Measurements from ENCODE around the gene SLC44A3. TPM values are rescaled to one million over a fixed set of nuclear protein-coding genes. Genes with fewer than 3 reads are reported as not detected.
A peak's percentile ranks its signal among the peaks of the same experiment; 100 is the strongest.

The SLC44A3 gene
- 10 to 100 TPM in 3 of 4 donors, 1 to 10 TPM in 1; 9.5 to 90.3 (median 19.5) TPM for polyA plus RNA-seq
- long read RNA-seq, donor 1, result 0 reads
- long read RNA-seq, donor 2, partial matches to known transcripts, result 0 of 3 reads
- long read RNA-seq, donor 2, other reads (novel, unspliced or antisense), result 0 of 3 reads
- long read RNA-seq, donor 3, partial matches to known transcripts, result 0 of 3 reads
- long read RNA-seq, donor 3, other reads (novel, unspliced or antisense), result 0 of 3 reads
- long read RNA-seq, donor 4, result 0 reads
- long read RNA-seq, donor 5, result 0 reads
- long read RNA-seq, donor 6, partial matches to known transcripts, result 5 of 8 reads
- long read RNA-seq, donor 6, other reads (novel, unspliced or antisense), result 0 of 8 reads
- long read RNA-seq, donor 7, result 0 reads
- long read RNA-seq, donor 8, result 0 reads
- long read RNA-seq, donor 9, result 0 reads
- long read RNA-seq, donor 10, transcript SLC44A3-201 (15 exons, 2,388 nt), result major isoform, 7 of 245 reads
- long read RNA-seq, donor 10, partial matches to known transcripts, result 88 of 245 reads
- long read RNA-seq, donor 10, other reads (novel, unspliced or antisense), result 146 of 245 reads

DNA sequence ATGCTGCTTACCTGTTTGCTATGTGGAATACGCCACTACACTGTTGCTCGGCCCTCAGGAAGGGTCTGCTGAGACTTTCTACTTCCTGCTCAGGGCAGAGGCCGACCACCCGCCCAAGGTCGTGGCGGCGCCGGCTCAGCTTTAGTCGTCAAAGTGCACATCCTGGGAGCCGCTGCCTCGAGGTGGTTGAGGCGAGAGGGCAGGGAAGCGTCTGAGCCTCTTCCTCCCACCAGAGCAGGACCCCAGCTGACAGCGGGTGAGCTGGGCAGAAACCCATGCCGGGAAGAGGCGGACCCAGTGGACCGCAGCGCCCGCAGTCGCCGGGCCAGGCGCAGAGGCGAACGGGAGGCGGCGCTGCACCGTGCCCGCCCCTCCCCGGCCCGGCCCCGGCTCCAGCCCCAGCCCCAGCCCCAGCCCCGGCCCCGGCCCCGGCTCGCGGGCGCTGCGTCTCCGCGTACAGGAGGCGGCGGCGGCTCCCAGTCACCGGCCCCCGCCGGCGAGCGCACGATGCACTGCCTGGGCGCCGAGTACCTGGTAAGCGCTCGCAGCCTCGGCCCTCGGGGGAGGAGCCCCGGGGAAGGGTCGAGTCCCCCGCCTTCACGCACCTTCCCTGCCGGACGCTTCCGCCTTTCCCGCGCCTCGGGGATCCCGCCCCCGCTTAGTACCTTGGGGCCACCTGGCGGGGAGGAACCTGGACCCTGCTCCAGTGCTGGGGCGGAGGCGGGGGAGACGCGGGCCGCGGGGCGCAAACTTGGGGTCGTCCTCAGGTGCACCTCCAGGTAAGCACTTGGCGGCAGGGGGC, at the start of gene SLC44A3:
TSS of gene SLC44A3 (plus strand) at position 413 of the 802 bp plus-strand sequence. CDS start at position 508, 95 bp downstream.
- Histone ChIP-seq H3K27me3 (ENCODE audit: control insufficient read depth in 3 of 3, insufficient read depth in 3 of 3, low read length in 3 of 3) (no peaks in the 10 kb centered on the region), H3K4me3 (ENCODE audit: low read depth in 1 of 3, low read length in 3 of 3) (peak within 1 kb of the TSS; percentile 21 to 91 (median 77)), H3K36me3 (ENCODE audit: control insufficient read depth in 3 of 3, insufficient read depth in 2 of 3, low read depth in 1 of 3, low read length in 3 of 3) (peaks cover 0 to 8% (median 0%) of the 10 kb centered on the region in 3 donors), H3K4me1 (ENCODE audit: control insufficient read depth in 3 of 3, insufficient read depth in 2 of 3, low read depth in 1 of 3, low read length in 2 of 3) (peaks cover 0 to 15% (median 4%) of the 10 kb centered on the region in 3 donors), H3K27ac (ENCODE audit: low read depth in 1 of 3, low read length in 2 of 3) (peak within 1 kb of the TSS; percentile 93 to 95 (median 94)), H3K9me3 (ENCODE audit: control insufficient read depth in 2 of 2, insufficient read depth in 1 of 2, low read depth in 1 of 2, low read length in 1 of 2) (peaks cover 0 to 3% of the 10 kb centered on the region in 2 donors)
- FAIRE-seq (no peak), DNase-seq (peak; percentile 77 to 88)
- 1 to 2% (median 1%) methylated on average over 56 to 77 of the region's 77 CpGs for WGBS, 3 donors

GRCh38 chr1:94772230-94772641, 47.9 kb upstream of the SLC44A3 start:
- Histone ChIP-seq H3K4me1 (ENCODE audit: control insufficient read depth in 3 of 3, insufficient read depth in 2 of 3, low read depth in 1 of 3, low read length in 2 of 3) (peaks cover 0 to 10% (median 0%) of the 10 kb centered on the region in 3 donors), H3K27me3 (ENCODE audit: control insufficient read depth in 3 of 3, insufficient read depth in 3 of 3, low read length in 3 of 3) (no peaks in the 10 kb centered on the region), H3K36me3 (ENCODE audit: control insufficient read depth in 3 of 3, insufficient read depth in 2 of 3, low read depth in 1 of 3, low read length in 3 of 3) (peaks cover 0 to 19% (median 0%) of the 10 kb centered on the region in 3 donors), H3K9me3 (ENCODE audit: control insufficient read depth in 2 of 2, insufficient read depth in 1 of 2, low read depth in 1 of 2, low read length in 1 of 2) (peaks cover 0 to 8% of the 10 kb centered on the region in 2 donors), H3K27ac (ENCODE audit: low read depth in 1 of 3, low read length in 2 of 3) (no peak overlapping the region), H3K4me3 (ENCODE audit: low read depth in 1 of 3, low read length in 3 of 3) (no peak overlapping the region)
- no peak for DNase-seq
- WGBS, 3 donors, result 77 to 92% (median 91%) methylated on average over 5 of the region's 5 CpGs
- FAIRE-seq, result no peak

- H3K36me3 ChIP-seq (ENCODE audit: control insufficient read depth in 3 of 3, insufficient read depth in 2 of 3, low read depth in 1 of 3, low read length in 3 of 3), result peaks cover 0 to 19% (median 0%) of the 10 kb centered on the region in 3 donors
- no peak overlapping the region for H3K4me3 ChIP-seq (ENCODE audit: low read depth in 1 of 3, low read length in 3 of 3)
- 66 to 88% (median 81%) methylated on average over 3 of the region's 3 CpGs for whole genome bisulfite sequencing, 3 donors
- FAIRE-seq, result no peak
- peak overlapping the region in 1 of 3 donors; percentile 7 for H3K27ac ChIP-seq (ENCODE audit: low read depth in 1 of 3, low read length in 2 of 3)
- peaks cover 0 to 10% (median 0%) of the 10 kb centered on the region in 3 donors for H3K4me1 ChIP-seq (ENCODE audit: control insufficient read depth in 3 of 3, insufficient read depth in 2 of 3, low read depth in 1 of 3, low read length in 2 of 3)
- peaks cover 0 to 8% of the 10 kb centered on the region in 2 donors for H3K9me3 ChIP-seq (ENCODE audit: control insufficient read depth in 2 of 2, insufficient read depth in 1 of 2, low read depth in 1 of 2, low read length in 1 of 2)
- DNase-seq, result no peak
- no peaks in the 10 kb centered on the region for H3K27me3 ChIP-seq (ENCODE audit: control insufficient read depth in 3 of 3, insufficient read depth in 3 of 3, low read length in 3 of 3)
Observed at GRCh38 chr1:94772845-94773244, 47.3 kb upstream of the SLC44A3 start.

DNA sequence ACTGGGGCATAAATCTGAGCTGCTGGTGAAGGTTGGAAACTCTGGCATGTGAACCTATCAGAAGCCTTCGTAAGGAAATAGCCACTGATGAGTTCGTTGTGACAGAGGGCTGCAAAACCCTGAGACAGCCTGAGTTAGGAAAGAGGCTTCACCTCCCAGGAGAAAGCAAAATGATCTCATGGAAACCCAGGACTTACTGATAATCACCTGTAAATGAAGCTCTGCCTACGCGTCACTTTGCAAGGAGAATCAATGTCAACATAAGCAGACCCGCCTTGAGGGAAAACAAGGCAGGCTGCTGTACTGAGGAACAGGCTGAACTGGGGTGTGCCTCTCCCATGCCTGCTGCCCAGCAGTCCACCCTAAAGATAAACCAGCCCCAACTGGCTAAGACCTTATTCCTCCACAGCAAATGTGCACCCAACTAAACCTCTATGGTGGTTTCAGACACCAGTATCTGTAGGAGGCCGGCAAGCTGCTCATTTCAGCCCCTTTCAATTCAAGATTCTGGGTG, 46.8 kb upstream of the SLC44A3 start:
- Histone ChIP-seq H3K4me3 (ENCODE audit: low read depth in 1 of 3, low read length in 3 of 3) (no peak overlapping the region), H3K36me3 (ENCODE audit: control insufficient read depth in 3 of 3, insufficient read depth in 2 of 3, low read depth in 1 of 3, low read length in 3 of 3) (peaks cover 0 to 19% (median 0%) of the 10 kb centered on the region in 3 donors), H3K27me3 (ENCODE audit: control insufficient read depth in 3 of 3, insufficient read depth in 3 of 3, low read length in 3 of 3) (no peaks in the 10 kb centered on the region), H3K9me3 (ENCODE audit: control insufficient read depth in 2 of 2, insufficient read depth in 1 of 2, low read depth in 1 of 2, low read length in 1 of 2) (peaks cover 0 to 8% of the 10 kb centered on the region in 2 donors), H3K27ac (ENCODE audit: low read depth in 1 of 3, low read length in 2 of 3) (peak overlapping the region in 1 of 3 donors; percentile 30), H3K4me1 (ENCODE audit: control insufficient read depth in 3 of 3, insufficient read depth in 2 of 3, low read depth in 1 of 3, low read length in 2 of 3) (peaks cover 0 to 10% (median 0%) of the 10 kb centered on the region in 3 donors)
- DNase-seq (peak; percentile 28 to 36), FAIRE-seq (no peak)
- WGBS, 3 donors, result 74 to 86% (median 81%) methylated on average over 6 of the region's 6 CpGs

- Histone ChIP-seq H3K36me3 (ENCODE audit: control insufficient read depth in 3 of 3, insufficient read depth in 2 of 3, low read depth in 1 of 3, low read length in 3 of 3) (peaks cover 0 to 16% (median 0%) of the 10 kb centered on the region in 3 donors), H3K9me3 (ENCODE audit: control insufficient read depth in 2 of 2, insufficient read depth in 1 of 2, low read depth in 1 of 2, low read length in 1 of 2) (peaks cover 0 to 8% of the 10 kb centered on the region in 2 donors), H3K4me1 (ENCODE audit: control insufficient read depth in 3 of 3, insufficient read depth in 2 of 3, low read depth in 1 of 3, low read length in 2 of 3) (peaks cover 0 to 10% (median 0%) of the 10 kb centered on the region in 3 donors), H3K4me3 (ENCODE audit: low read depth in 1 of 3, low read length in 3 of 3) (no peak overlapping the region), H3K27me3 (ENCODE audit: control insufficient read depth in 3 of 3, insufficient read depth in 3 of 3, low read length in 3 of 3) (no peaks in the 10 kb centered on the region), H3K27ac (ENCODE audit: low read depth in 1 of 3, low read length in 2 of 3) (peak overlapping the region in 1 of 3 donors; percentile 30)
- peak in 1 of 2 donors; percentile 54 for DNase-seq
- no peak for FAIRE-seq
- WGBS, 3 donors, result 70 to 80% (median 79%) methylated on average over 8 of the region's 8 CpGs
Observed at GRCh38 chr1:94773931-94774422, 46.2 kb upstream of the SLC44A3 start.

- no peak overlapping the region for H3K27ac ChIP-seq (ENCODE audit: low read depth in 1 of 3, low read length in 2 of 3)
- no peak overlapping the region for H3K4me3 ChIP-seq (ENCODE audit: low read depth in 1 of 3, low read length in 3 of 3)
- WGBS, 3 donors, result 93 to 100% (median 98%) methylated on average over 1 of the region's 1 CpG
- no peak for FAIRE-seq
- no peak for DNase-seq
- peaks cover 0 to 10% (median 0%) of the 10 kb centered on the region in 3 donors for H3K4me1 ChIP-seq (ENCODE audit: control insufficient read depth in 3 of 3, insufficient read depth in 2 of 3, low read depth in 1 of 3, low read length in 2 of 3)
- peaks cover 0 to 15% (median 2%) of the 10 kb centered on the region in 3 donors for H3K36me3 ChIP-seq (ENCODE audit: control insufficient read depth in 3 of 3, insufficient read depth in 2 of 3, low read depth in 1 of 3, low read length in 3 of 3)
- H3K27me3 ChIP-seq (ENCODE audit: control insufficient read depth in 3 of 3, insufficient read depth in 3 of 3, low read length in 3 of 3), result no peaks in the 10 kb centered on the region
- peaks cover 0 to 8% of the 10 kb centered on the region in 2 donors for H3K9me3 ChIP-seq (ENCODE audit: control insufficient read depth in 2 of 2, insufficient read depth in 1 of 2, low read depth in 1 of 2, low read length in 1 of 2)
Observed at GRCh38 chr1:94776474-94776873, 43.7 kb upstream of the SLC44A3 start.

- peaks cover 0 to 8% of the 10 kb centered on the region in 2 donors for H3K9me3 ChIP-seq (ENCODE audit: control insufficient read depth in 2 of 2, insufficient read depth in 1 of 2, low read depth in 1 of 2, low read length in 1 of 2)
- FAIRE-seq (no peak), DNase-seq (no peak)
- H3K36me3 ChIP-seq (ENCODE audit: control insufficient read depth in 3 of 3, insufficient read depth in 2 of 3, low read depth in 1 of 3, low read length in 3 of 3), result peaks cover 0 to 15% (median 3%) of the 10 kb centered on the region in 3 donors
- no peak overlapping the region for H3K4me3 ChIP-seq (ENCODE audit: low read depth in 1 of 3, low read length in 3 of 3)
- H3K27me3 ChIP-seq (ENCODE audit: control insufficient read depth in 3 of 3, insufficient read depth in 3 of 3, low read length in 3 of 3), result no peaks in the 10 kb centered on the region
- H3K27ac ChIP-seq (ENCODE audit: low read depth in 1 of 3, low read length in 2 of 3), result no peak overlapping the region
- H3K4me1 ChIP-seq (ENCODE audit: control insufficient read depth in 3 of 3, insufficient read depth in 2 of 3, low read depth in 1 of 3, low read length in 2 of 3), result peaks cover 0 to 10% (median 0%) of the 10 kb centered on the region in 3 donors
Observed at GRCh38 chr1:94777281-94777680, 42.9 kb upstream of the SLC44A3 start.

Data from small intestine (tissue), 16 donors.